GM21381 (cell line): Measurements from ENCODE around the gene OR3A1.
"Not testable (repeated sequence)": the region's sequence is repeated elsewhere in the genome, so short reads cannot be mapped to it uniquely, and the experiment has no call there.

Experiments
- ATAC-seq: cut with Tn5 transposase; IDR thresholded peaks from one replicate; pipeline ENCODE4 v1.9.1; 2021; ENCODE audit warnings: mild to moderate bottlenecking, moderate library complexity; ENCODE audit not compliant: unreplicated experiment

OR3A1 gene

GRCh38 chr17:3298260-3298659 is at the start of gene OR3A1:
OR3A1 (minus strand) TSS chr17:3298360; CDS start chr17:3292582, 5,778 bp downstream.
- ATAC-seq: no peak

DNA sequence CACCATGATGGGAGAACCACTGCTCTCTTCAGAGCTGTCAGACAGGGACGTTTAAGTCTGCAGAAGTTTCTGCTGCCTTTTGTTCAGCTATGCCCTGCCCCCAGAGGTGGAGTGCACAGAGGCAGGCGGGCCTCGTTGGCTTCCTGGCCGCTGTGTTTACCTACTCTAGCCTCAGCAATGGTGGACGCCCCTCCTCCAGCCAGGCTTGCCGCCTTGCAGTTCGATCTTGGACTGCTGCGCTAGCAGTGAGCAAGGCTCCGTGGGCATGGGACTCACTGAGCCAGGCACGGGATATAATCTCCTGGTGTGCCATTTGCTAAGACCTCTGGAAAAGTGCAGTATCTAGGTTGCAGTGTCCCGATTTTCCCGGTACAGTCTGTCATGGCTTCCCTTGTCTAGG is 44.6 kb upstream of the OR3A1 start:
- not testable (repeated sequence) for ATAC-seq

- ATAC-seq: no peak
Measured at GRCh38 chr17:3335876-3336275, 37.7 kb upstream of the OR3A1 start.

GRCh38 chr17:3318336-3318735 is 20.2 kb upstream of the OR3A1 start:
- no peak for ATAC-seq

GRCh38 chr17:3316836-3317235 is 18.7 kb upstream of the OR3A1 start:
- no peak for ATAC-seq

DNA sequence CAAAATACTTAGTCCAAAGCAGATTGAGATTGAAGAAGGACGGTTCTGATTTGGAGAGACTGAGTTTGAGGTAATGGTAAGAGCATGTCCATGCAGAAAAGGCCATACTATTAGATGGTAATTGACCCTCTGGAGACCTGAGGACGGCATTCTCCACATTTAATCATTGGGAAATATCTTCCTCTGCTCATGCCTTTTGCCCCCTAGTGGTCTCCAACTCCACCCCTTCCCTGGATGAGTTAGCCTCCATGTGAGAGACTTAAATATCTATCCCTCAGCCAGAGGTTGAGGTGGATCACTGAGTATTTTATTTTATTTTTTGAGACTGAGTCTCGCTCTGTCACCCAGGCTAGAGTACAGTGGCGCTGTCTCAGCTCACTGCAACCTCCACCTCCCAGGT is 10.4 kb upstream of the OR3A1 start:
- no peak for ATAC-seq

DNA sequence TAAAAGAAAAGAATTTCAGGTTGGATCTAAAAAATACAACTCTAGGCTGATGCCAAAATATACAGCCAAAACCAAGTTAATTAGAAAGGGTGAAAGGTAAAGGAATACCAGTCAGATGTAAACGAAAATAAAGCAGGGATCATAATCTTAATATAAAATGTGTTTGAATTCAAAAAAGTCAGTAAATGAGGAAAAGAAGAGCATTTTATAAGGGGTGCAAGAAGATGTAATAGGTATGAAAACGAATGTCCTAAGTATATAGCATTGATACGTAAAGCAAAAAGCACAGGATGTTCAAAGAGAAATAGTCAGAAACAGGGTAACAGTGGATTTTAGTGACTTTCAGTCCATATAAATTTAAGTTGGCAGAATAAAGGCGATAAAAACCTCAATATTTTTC is 2.5 kb downstream of the OR3A1 start:
- ATAC-seq: no peak

DNA sequence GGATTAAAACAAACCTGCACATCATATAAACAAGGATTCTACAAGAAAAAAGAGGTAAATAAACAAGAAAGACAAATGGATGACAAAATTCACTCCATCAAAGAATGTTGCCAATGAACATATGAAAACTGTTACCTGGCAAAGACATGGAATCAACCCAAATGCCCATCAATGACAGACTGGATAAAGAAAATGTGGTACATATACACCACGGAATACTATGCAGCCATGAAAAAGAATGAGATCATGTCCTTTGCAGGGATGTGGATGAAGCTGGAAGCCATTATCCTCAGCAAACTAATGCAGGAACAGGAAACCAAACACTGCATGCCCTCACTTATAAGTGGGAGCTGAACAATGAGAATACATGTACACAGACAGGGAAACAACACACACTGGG is 4.6 kb downstream of the OR3A1 start:
- ATAC-seq: not testable (repeated sequence)

- no peak for ATAC-seq
Measured at GRCh38 chr17:3282901-3283300, 15.3 kb downstream of the OR3A1 start.

- ATAC-seq: no peak
Measured at GRCh38 chr17:3276126-3276525, 22.0 kb downstream of the OR3A1 start.

GRCh38 chr17:3271072-3271848 is 26.9 kb downstream of the OR3A1 start:
- no peak for ATAC-seq

GRCh38 chr17:3260600-3260999 is 37.6 kb downstream of the OR3A1 start:
- no peak for ATAC-seq

DNA sequence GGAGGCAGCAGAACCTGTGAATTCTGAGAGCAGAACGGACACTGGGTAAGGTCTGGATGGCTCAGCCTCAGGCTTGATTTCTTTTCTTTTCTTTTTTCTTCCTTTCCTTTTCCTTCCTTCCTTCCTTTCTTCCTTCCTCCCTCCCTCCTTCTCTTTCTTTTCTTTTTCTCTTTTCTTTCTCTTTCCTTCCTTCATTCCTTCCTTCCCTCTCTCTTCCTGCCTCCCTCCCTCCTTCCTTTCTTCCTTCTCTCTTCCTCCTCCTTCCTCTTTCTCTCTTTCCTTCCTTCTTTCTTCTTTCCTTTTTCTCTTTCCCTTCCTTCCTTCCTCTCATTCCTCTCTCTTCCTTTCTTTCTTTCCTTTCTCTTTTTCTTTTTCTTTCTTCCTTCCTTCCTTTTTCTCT is 38.0 kb downstream of the OR3A1 start:
- ATAC-seq: no peak

- no peak for ATAC-seq
Measured at GRCh38 chr17:3256575-3256974, 41.6 kb downstream of the OR3A1 start.

DNA sequence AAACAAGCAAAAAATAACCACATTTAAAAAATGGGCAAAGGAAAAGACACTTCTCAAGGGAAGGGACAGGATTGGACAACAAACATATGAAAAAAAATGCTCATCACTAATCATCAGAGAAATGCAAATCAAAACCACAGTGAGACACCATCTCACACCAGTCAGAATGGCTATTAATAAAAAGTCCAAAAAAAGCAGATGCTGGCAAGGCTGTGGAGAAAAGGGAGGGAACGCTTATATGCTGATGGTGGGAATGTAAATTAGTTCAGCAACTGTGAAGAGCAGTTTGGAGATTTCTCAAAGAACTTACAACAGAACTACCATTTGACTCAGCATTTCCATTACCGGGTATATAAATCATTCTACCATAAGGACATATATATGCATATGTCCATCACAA is 49.1 kb downstream of the OR3A1 start:
- ATAC-seq: not testable (repeated sequence)

DNA sequence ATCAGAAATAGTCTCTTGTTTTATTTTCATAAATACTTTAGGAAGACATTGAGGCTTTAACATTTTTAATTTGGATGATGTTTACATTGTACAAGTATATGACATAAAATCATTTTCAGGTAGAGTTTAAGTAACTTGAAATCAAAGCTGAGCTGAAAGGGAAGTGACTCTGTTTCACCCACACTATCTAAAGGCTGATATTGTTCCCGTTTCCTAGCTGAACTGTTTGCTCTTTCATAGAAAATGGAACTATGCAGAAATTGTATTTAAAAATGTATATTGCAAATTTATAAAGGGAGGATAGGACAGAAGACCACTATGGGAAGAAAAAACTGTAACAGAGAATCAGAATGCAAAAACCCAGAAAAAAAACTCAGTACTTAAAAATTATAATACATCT is 53.3 kb downstream of the OR3A1 start:
- ATAC-seq: not testable (repeated sequence)

GRCh38 chr17:3241044-3241443 is 57.1 kb downstream of the OR3A1 start:
- not testable (repeated sequence) for ATAC-seq
